HK-2 (cell line): ENCODE measurements around the gene PRC1.
A peak's percentile ranks its signal among the peaks of the same experiment; 100 is the strongest.
"Not testable (repeated sequence)": the region's sequence is repeated elsewhere in the genome, so short reads cannot be mapped to it uniquely, and the experiment has no call there.

ENCODE experiments used
- DNase-seq: peaks from one replicate; pipeline ENCODE4 v3.0.0-alpha.2; 2018; ENCODE audit not compliant: unreplicated experiment

Gene PRC1, protein sequence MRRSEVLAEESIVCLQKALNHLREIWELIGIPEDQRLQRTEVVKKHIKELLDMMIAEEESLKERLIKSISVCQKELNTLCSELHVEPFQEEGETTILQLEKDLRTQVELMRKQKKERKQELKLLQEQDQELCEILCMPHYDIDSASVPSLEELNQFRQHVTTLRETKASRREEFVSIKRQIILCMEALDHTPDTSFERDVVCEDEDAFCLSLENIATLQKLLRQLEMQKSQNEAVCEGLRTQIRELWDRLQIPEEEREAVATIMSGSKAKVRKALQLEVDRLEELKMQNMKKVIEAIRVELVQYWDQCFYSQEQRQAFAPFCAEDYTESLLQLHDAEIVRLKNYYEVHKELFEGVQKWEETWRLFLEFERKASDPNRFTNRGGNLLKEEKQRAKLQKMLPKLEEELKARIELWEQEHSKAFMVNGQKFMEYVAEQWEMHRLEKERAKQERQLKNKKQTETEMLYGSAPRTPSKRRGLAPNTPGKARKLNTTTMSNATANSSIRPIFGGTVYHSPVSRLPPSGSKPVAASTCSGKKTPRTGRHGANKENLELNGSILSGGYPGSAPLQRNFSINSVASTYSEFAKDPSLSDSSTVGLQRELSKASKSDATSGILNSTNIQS

DNA sequence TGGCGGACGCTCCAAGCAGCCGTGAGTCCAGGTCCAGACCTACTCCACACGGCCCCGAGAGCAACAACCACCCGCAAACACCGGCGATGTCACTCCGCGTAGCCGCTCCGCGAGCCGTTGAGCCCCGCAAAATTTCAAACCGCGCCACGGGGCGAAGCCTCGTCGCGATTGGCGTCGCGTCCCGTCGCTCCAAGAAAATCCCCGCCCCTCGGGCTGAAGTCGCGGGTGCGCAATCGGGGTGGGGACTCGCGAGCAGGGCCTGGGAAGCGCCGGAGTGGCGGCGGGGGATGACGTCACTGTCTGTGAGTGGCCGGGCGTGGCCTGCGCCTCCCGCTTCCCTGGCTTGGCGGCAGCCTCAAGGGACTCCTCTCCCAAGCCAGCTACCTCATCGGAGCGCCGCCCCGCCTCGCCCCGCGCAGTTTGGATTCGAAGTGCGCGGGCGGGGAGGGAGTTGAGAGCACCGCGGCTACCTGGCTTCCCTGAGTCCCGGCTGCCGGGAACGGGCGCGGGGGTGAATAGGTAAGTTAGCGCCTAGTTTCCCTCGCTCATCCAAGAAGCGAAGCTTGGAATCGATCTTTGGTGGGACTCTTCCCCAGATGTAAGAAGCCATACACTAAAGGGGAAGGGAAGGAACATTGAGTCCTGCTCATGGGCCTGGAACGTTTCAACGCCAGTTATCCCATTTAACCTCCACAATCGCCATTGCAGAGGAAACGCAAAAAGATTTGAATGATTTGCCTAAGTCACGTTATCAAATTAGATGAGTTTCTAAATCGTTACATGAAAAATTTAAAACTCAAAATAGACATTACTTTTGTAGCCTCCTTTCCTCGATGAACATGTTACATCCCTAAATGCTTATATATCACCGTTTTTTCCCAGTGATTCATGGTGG is at the start of gene PRC1:
PRC1 (minus strand) TSS at position 119 of the 895 bp plus-strand sequence; CDS start at position 1, 118 bp downstream.
- DNase-seq: peak; percentile 96

DNA sequence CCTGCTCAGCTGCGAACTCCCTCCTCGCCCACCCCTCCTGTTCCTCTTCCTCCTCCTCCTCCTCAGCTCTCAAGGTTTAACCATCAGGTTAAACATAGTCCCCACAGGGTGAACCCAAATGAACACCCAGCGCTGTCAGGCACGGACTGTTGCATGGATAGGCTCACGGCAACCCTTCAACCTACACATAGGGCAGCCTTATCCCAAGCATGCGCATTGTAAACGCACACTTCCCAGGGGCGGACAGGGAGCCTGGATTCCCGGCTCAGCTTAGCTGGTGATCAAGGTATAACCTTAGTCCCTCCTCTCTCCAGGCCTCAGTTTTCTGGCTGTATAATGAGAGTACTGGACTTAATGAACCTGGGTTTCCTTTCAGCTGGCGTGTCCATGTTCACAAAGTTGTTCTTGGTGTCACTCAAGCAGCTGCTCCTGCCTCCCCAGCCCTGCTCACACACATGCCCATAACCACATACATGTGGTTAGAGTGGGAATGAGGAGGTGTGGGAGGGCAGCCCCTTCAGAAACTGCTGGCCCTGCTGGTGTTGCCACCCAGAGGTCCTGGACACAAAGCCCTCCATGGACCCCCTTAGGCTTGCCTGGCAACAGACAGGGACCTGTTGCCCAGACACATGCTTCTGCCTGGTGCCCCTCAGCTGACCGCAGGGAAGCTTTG is 49.0 kb upstream of the PRC1 start:
- no peak for DNase-seq

DNA sequence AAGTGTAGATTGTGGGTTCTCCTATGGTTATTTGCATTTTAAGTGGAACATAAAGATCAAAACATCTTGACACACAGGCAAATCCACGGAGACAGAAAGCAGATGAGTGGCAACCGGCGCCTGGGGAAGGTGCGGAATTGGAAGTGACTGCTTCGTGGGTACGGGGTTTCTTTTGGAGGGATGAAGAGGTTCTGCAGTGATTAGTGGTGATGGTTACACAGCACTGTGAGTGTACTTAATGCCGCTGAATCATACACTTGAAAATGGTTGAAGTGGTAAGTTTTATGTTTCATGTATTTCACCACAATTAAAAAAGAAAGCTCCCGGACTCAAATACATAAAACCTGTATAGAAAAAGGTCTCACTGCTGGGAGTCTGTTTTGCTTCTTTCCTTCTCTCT is 46.5 kb upstream of the PRC1 start:
- DNase-seq: no peak

DNA sequence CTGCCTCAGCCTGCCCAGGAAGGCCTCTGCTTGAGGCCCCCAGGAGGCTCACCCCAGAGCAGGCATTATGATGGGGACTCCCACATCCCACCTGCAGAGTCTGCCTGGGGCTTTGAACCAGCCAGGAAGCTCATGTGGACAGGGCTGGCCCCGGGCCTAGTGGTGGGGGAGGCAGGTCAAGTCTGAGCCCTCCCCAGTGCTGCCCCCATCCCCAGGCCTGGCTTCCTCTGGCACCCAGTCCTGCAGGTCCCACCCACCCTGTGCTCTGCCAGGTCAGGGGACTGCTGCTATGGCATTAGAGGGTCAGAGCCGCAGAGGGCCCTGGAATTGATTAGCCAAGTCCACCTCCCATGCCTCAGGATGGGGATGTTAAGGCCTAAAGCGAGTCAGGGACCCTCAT is 45.7 kb upstream of the PRC1 start:
- DNase-seq: no peak

DNA sequence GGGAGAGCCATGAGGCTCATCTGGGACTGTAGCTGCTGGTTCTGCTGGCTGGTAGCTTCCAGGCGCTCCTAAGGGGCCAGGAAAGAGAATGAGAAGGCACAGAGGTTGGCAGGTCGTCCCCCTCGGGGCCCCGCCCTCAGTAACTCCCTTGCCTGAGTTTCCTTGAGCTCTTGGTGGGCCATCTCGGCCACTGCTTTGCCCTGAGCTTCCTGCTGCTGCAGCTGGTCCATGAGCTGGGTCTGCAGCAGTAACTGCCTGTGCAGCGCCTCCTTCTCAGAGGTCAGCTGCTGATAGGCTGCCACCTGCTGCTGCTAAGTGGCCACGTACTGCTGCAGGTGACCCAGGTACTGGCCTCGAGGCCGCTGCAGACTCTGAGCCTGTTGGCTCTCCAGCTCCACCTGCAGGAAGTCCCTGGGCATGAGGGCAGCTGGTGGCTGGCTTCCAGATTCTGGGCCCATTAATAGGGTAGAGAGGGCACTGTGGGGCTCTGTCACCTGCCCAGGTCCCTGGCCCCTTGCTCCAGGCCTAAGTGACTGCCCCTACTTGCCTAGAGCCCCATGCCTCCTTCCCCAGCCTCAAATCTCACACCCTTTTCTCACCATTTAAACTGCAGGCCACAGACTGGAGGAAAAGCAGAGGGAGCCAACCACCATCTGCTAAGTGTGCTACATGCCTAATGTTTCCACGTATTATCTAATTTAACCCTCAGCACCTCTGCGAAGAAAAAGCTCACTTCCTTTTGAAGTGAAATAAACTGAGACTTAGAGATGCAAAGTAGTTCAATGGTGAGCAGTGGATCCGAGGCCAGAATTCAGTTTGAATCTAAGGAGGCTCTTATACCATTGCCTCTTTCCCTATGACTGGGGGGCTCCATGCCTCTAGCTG is 38.8 kb upstream of the PRC1 start:
- DNase-seq: peak; percentile 68

DNA sequence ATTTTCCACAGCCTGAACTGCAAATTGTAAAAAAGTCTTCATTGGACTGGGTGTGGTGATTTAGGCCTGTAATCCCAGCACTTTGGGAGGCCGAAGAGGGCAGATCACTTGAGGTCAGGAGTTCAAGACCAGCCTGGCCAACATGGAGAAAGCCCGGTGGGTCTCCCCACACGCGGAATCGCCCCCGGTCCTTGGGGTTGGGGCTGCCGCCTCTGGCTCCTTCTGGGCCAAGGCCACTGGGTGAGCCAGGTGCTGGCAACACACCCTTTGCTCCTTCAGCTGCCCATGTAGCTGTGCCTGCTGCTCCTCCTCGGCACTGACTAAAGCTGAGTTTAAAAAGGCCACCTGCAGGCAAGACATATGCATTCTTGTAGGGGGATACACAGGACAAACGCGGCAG is 37.5 kb upstream of the PRC1 start:
- DNase-seq: no peak

DNA sequence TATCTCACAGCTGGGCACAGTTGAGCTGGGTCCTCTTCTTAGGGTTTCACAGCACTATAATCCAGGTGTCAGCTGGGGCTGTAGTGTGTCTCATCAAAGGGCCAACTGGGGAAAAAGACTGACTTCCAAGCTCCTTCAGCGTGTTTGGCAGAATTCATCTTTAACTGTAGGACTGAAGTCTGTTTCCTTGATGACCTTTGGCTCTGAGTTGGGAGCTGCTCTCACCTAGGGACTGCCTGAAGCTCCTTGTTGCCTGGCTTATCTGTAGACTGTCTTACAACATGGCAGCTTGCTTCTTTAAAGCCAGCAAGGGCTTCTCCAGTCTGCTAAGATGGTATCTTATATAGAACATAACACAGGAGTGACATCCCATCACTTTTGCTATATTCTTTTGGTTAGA is 33.3 kb upstream of the PRC1 start:
- no peak for DNase-seq

DNA sequence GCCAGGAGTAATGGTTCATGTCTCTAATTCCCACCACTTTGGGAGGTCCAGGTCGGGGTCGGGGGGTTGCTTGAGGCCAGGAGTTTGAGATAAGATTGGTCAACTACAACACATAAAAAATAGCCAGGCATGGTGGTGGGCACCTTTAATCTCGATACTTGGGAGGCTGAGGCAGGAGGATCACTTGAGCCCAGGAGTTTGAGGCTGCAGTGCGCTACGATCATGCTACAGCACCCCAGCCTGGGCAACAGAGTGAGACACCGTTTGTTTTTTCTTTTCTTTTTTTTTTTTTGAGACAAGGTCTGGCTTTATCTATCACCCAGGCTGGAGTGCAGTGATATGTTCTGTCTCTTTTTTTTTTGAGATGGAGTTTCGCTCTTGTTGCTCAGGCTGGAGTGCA is 29.4 kb upstream of the PRC1 start:
- no peak for DNase-seq

DNA sequence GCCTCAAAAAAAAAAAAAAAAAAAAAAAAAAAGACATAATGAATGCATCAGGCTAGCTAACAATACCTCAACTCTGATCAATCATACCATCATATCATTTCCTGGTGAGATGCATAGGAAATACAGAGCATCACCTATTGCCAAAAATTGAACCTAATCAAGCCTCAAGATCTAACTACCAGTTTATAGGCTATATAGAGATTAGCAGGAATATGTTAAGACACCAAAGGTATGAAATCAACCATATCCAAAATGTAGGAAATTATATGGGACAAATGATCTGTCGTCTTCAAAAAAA is 28.4 kb upstream of the PRC1 start:
- no peak for DNase-seq

DNA sequence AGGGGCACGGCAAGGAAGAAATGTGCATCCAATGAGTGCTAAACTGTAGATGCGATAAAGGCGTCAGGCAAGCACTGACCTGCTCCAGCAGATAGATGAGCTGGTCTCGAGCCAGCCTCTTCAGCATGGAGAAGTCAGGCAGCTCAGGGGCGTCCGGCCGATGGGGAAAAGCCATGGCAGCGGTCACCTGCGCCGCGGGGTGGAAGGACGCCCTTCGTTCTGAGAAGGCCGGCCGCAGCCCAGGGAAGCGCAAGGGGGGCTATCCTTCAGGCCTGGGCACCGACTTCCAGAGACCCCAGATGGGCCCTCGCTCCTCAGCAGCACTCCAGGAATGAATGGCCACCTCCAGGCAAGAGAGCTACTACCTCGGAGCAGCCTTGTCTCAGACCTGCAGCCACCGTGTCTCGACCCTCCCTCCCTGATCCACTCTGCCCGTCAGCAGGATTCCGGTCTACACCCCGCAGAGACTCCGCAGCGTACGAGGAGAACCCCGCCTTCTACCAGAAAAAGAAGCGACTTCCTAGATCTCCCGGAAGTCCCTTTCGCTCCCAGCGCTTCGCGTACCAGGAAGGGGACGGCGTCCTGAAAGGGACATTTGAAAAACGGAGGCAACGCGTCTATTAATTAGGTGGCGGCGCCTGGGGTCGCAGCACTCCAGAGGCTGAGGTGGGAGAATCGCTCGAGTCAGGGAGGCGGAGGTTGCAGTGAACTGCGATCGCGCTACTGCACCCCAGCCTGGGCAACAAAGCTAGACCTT is 27.9 kb upstream of the PRC1 start, which contains the start of gene VPS33B:
VPS33B (minus strand) TSS at position 520 of the 757 bp plus-strand sequence; CDS start at position 175, 345 bp downstream.
- peak; percentile 72 for DNase-seq

DNA sequence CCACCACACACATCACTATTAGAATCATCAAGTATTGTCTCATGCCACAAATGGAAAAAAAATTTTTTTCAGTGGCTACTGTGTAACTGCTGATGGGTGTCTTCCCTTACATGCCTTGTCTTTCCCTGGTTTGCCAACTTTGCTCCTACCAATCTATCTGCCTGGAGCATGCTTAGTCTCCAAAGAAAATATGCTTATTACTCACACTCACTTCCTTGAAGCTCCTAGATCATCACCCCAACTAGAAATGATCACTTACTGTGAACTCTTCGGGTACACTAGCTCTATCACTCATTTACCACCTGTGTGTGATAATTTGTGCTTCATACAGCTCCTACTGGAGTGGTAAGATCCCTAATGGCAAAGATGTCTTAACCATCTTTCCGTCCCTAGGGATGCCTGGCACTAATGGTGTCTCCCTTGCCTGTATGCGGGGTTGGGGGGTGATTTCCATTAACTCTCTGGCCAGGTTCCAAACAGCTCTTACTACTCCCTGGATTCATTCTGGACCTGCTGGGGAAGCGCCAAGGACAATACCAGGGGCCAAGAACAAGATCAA is 27.3 kb upstream of the PRC1 start:
- DNase-seq: no peak

DNA sequence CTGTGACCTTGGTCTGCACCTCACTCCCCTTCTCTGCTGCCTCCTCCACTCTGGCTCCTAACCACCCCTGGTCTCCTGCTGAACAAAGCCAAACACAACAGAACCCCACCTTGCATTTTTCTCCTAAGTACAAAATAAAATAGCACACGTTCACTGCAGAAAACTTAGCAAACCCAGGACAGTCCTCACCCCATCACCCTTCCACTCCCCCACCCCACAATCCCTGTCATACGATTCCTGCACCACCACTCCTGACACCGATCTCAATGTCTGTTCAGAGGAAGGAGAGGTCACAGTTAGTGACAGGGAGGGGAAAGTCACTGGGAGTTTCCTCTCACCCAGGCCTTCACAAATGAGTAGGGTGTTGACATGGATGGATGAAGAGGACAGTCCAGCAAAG is 23.8 kb upstream of the PRC1 start:
- no peak for DNase-seq

DNA sequence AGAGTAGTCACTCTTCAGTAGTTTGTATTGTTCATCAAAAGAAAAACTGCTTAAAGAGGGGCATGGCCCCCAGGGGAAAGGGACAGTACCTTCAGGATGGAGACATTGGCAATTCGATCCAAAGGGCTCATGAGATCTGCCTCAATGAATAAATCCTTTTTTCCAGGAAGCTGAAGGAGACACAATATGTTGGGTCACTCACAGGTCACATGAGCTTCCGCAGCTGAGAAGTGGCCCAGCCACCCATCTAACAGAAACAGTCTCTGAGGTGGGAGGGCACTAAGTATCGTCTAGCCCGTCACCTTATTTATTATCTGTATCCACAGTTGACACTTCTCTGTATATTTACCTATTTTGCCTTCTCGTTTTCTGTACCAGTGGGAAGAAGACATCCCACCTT is 23.4 kb upstream of the PRC1 start:
- no peak for DNase-seq

DNA sequence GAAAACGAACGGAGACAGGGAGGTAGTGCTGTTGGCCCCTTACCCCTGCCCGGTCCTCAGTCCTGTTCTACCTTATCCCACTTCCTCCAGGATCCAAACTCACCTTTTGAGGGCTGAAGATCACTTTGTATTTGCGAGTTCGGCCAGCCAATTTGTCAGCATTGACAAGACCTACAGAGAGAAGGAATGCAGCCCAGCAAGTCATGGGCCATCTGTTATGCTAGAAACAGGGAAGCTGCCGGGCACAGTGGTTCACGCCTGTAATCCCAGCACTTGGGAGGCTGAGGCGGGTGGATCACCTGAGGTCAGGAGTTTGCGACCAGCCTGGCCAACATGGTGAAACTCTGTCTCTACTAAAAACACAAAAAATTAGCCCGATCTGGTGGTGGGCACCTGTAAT is 19.4 kb upstream of the PRC1 start:
- not testable (repeated sequence) for DNase-seq

DNA sequence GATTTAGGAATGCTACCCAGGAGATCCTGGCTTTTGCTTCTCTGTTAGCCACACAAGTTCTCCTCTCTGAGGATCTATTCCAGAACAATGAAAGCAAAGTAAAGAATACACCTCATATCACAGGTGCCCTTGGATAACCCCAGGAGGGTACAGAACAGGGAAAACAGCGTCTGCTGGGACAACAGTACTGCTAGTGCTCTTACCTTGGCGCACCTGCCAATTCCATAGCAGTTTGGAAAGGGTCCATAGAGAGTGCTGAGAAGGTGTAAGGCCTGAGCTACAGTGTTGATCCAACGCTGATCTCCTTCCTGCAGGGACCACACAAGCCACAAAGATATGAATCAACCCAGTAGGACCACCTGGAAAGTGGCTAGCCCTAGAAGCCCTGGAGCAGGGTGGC is 12.9 kb upstream of the PRC1 start:
- DNase-seq: no peak

DNA sequence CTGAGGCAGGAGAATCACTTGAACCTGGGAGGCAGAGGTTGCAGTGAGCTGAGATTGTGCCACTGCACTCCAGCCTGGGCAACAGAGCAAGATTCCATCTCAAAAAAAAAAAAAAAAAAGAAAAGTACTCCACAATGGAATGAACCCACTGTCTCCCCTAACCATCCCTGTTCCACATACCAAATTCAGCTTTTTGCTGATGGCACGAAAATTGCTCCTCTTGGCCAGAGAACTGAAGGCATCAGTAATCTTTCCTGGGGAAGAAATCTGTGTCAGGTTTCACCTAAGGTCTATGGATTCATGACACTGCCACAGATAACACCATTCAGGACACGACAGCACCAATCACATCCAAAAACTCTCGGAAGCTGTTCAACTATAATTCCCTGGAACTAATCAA is 6.9 kb upstream of the PRC1 start:
- no peak for DNase-seq

DNA sequence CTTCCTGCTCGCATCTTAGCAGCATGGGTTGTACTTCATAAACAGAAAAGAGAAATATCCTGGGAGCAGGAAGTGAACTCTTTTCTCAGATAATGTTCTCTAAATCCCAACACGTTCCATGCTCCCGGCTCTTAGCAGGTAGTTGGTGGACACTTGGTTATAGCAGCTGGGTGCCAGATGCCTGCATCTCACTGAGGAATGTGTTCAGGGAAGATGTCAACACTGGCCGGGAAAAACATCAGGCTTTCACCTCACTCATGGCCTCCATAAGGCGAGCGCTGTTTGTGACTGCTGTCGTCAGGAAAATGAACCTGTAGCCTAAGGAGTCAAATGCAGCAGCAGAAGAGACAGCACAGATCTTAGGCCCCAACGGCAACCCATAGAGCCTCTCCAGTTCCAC is 4.4 kb upstream of the PRC1 start:
- no peak for DNase-seq

DNA sequence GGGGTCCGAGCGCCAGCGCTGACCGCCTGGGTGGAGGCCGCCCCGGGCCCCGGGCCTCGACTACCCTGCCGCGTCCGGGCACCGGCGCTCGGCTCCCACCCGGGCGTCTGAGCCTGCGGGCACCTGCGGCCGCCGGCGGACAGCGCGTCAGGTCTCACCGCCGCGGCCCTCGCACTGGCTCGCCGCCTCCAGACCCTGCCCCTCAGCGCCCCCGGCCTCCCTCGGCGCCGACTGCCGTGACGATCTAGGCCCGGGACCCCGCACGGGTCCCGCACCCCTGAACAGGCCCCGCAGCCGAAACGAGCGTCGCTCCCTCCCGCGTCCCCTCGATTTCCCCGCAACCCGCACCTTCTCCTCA is 297 bp downstream of the PRC1 start:
- DNase-seq: peak; percentile 17

DNA sequence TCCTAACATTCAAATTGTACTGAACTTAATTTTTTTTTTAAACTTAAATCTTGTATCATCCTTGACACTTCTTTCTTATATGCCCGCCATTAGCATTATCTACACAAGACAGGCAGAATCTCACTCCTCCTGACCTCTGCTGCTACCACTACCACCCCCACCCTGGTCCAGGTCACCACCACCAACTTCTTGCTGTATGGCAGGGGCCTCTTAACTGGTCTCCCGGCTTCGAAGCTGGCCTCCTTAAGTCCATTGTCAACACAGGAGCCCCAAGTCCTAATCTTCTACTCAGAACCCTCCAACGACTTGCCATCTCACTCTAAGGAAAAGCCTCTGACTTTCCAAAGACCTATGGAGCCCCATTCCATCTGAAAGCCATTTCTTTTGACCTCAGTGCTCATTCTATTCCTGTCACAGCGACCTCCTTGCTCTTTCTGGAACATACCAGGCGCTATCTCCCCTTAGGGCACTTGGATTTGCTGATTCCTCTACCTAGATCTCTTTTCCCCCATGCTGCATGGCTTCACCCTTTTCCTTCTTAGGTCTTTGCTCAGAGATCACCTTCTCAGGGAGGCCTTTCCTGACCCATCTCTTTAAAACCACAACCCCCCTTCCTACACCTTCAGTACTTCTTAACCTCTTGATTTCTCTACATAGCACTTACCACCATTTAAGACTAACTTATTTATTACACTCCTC is 2.6 kb downstream of the PRC1 start:
- DNase-seq: no peak
